Esophagus squamous epithelium (tissue), 4 donors: ENCODE results near the gene NCAPG.

ENCODE experiments used
- CTCF ChIP-seq, 6 experiments: fragments of 450-650 bp in 4 of 6; fragments of 200-600 bp in 2 of 6; sonication (generic) in 2 of 6; IDR thresholded peaks; one replicate each; pipeline ENCODE4 v1.5.1; 2016 to 2019; ENCODE audit warnings: antibody characterized with exemption in 6 of 6, mild to moderate bottlenecking in 4 of 6, moderate library complexity in 4 of 6
- POLR2A ChIP-seq, 4 donors: fragments of 450-650 bp; IDR thresholded peaks; one replicate each; pipeline ENCODE4 v1.6.1; 2017; ENCODE audit warnings: antibody characterized with exemption in 4 of 4, mild to moderate bottlenecking in 4 of 4, moderate library complexity in 3 of 4

GRCh38 chr4:17781300-17782287 lies 29.2 kb upstream of the NCAPG start, which contains the start of gene FAM184B:
- TF ChIP-seq CTCF (IDR thresholded peaks at IDR 0.05) (no peak), POLR2A (IDR thresholded peaks at IDR 0.05) (no peak)
